Astrocyte (in vitro differentiated cells and primary cell): ENCODE results near the gene ITFG1.

Source experiments
- CTCF ChIP-seq: IDR thresholded peaks from 2 replicates; pipeline ENCODE4 v1.5.1; 2011; ENCODE audit warnings: low read depth, mild to moderate bottlenecking, inconsistent platforms, low read length, moderate library complexity; ENCODE audit not compliant: insufficient read depth
- EZH2 ChIP-seq: IDR thresholded peaks from 2 replicates; pipeline ENCODE4 v1.6.1; 2012; ENCODE audit warnings: mild to moderate bottlenecking, low read length, inconsistent platforms; ENCODE audit not compliant: insufficient read depth

DNA sequence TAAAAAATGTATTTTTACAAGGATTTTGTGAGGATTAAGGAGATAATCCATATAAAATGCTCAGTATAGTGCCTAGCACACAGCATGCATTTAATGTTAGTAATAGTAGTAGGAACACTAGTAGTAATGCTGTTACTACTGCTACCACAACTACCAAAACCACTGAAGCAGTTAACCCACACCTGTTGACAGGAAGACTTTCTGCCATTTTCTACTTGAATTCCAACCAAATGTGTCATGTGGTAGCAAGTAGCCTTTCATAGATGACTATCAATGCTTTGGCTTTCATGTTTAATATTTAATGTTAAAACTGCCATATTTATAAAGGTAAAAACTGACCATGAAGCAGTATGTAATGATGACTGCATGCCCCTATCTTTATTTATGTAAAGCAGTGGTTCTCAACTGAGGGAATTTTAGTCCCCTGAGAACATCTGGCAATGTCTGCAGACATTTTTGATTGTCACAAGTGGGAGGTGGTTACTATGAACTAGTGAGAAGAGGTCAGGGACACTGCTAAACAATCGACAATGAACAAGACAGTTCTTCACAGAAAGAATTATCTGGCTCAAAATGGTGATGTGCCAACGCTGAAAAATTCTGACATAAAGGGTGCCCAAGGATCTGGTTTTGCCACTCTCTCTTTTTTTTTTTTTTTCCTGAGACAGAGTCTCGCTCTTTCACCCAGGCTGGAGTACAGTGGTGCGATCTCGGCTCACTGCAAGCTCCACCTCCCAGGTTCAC is 89.4 kb downstream of the ITFG1 start:
- TF ChIP-seq CTCF (no peak), EZH2 (no peak)
